ENCODE measurements around the gene HDAC4.

DNA sequence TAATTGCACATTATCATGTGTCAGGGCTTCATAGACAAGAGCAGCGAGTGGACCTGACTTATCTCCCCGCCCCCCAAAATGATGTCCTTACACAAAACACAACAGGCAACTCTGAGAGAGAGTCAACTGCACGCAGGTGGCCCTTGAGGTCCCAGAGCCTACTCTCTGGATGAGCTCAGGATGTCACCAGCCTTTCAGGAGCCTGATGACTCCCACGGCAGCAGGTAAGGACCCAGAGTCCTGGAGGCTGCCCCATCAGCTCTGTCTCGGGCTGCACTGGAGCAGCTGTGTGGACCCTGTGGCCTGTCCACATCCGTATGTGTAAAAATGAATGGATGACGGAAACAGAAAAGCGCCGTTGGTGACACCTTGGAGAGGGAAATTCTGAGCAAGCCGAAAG lies 130.9 kb downstream of the HDAC4 start:
- TF ChIP-seq POLR2AphosphoS5 (IDR thresholded peaks at IDR 0.05; ENCODE audit: control insufficient read depth, insufficient read depth, low read depth, low read length) (no peak), POLR2A (conservative IDR thresholded peaks at IDR 0.05) (no peak), ZZZ3 (IDR thresholded peaks at IDR 0.05) (no peak)
- TF ChIP-seq, protein P1, sequence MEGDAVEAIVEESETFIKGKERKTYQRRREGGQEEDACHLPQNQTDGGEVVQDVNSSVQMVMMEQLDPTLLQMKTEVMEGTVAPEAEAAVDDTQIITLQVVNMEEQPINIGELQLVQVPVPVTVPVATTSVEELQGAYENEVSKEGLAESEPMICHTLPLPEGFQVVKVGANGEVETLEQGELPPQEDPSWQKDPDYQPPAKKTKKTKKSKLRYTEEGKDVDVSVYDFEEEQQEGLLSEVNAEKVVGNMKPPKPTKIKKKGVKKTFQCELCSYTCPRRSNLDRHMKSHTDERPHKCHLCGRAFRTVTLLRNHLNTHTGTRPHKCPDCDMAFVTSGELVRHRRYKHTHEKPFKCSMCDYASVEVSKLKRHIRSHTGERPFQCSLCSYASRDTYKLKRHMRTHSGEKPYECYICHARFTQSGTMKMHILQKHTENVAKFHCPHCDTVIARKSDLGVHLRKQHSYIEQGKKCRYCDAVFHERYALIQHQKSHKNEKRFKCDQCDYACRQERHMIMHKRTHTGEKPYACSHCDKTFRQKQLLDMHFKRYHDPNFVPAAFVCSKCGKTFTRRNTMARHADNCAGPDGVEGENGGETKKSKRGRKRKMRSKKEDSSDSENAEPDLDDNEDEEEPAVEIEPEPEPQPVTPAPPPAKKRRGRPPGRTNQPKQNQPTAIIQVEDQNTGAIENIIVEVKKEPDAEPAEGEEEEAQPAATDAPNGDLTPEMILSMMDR (IDR thresholded peaks at IDR 0.05 in 2 of 3, conservative IDR thresholded peaks at IDR 0.05 in 1 of 3; ENCODE audit: insufficient read depth in 2 of 3, low read depth in 1 of 3, low read length in 3 of 3), result no peak
